CD4-positive, alpha-beta T cell treated with Interleukin-10 for 1 hour (primary cell): Measurements from ENCODE around the gene SEMA3E.
"Not testable (repeated sequence)": the region's sequence is repeated elsewhere in the genome, so short reads cannot be mapped to it uniquely, and the experiment has no call there.

Experiments used
- DNase-seq: peaks from one replicate; pipeline ENCODE4 v3.0.0-alpha.2; 2020

SEMA3E gene

GRCh38 chr7:83648464-83649241 lies at the start of gene SEMA3E:
Gene SEMA3E (minus strand): TSS chr7:83649139.
- DNase-seq: no peak

GRCh38 chr7:83697804-83698530 lies 49.0 kb upstream of the SEMA3E start:
- no peak for DNase-seq

GRCh38 chr7:83696101-83696500 lies 47.2 kb upstream of the SEMA3E start:
- DNase-seq: no peak

GRCh38 chr7:83695128-83695960 lies 46.4 kb upstream of the SEMA3E start:
- no peak for DNase-seq

- no peak for DNase-seq
These were observed 44.3 kb upstream of the SEMA3E start for GRCh38 chr7:83693256-83693655.

GRCh38 chr7:83691095-83691494 lies 42.2 kb upstream of the SEMA3E start:
- DNase-seq: no peak

- DNase-seq: no peak
These were observed 40.9 kb upstream of the SEMA3E start for GRCh38 chr7:83689855-83690254.

- DNase-seq: no peak
These were observed 37.5 kb upstream of the SEMA3E start for GRCh38 chr7:83686416-83686815.

- DNase-seq: no peak
These were observed 36.0 kb upstream of the SEMA3E start for GRCh38 chr7:83684928-83685327.

- no peak for DNase-seq
These were observed 32.4 kb upstream of the SEMA3E start for GRCh38 chr7:83681200-83681778.

GRCh38 chr7:83677180-83677866 lies 28.4 kb upstream of the SEMA3E start:
- DNase-seq: no peak

- not testable (repeated sequence) for DNase-seq
These were observed 24.4 kb upstream of the SEMA3E start for GRCh38 chr7:83673291-83673690.

- DNase-seq: no peak
These were observed 23.2 kb upstream of the SEMA3E start for GRCh38 chr7:83672157-83672556.

- no peak for DNase-seq
These were observed 14.2 kb upstream of the SEMA3E start for GRCh38 chr7:83663131-83663530.

GRCh38 chr7:83658126-83658525 lies 9.2 kb upstream of the SEMA3E start:
- DNase-seq: no peak

- DNase-seq: no peak
These were observed 7.1 kb upstream of the SEMA3E start for GRCh38 chr7:83655951-83656556.

GRCh38 chr7:83652481-83652880 lies 3.5 kb upstream of the SEMA3E start:
- DNase-seq: no peak

GRCh38 chr7:83649701-83650100 lies 762 bp upstream of the SEMA3E start:
- no peak for DNase-seq

GRCh38 chr7:83646027-83646426 lies 2.9 kb downstream of the SEMA3E start:
- DNase-seq: no peak

- no peak for DNase-seq
These were observed 5.2 kb downstream of the SEMA3E start for GRCh38 chr7:83643739-83644138.

GRCh38 chr7:83643012-83643411 lies 5.9 kb downstream of the SEMA3E start:
- DNase-seq: no peak
